ENCODE results near the gene FAM193B.
"Not testable (repeated sequence)": the region's sequence is repeated elsewhere in the genome, so short reads cannot be mapped to it uniquely, and the experiment has no call there.

FAM193B gene

DNA sequence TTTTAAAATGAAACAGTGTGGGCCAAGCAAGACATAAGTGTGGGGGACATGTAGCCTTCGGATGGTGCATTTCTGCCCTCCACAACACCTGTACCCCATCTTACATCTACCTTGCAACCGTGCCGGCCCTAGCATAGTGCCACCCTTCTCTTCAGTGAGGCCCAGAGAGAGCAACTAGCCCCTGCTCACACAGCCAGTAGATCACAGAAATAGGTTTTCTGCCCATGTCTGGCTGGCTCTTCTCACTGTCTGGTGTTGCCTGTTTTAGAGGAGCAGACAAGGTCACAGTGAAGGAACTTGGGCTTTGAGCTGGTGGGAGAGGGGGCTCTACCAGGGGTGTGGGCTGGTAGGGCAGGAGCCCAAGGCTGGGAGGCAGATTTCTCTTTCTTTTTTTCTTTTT, 68.1 kb downstream of the FAM193B start:
- DNase-seq (ENCODE audit: low spot score), result no peak

DNA sequence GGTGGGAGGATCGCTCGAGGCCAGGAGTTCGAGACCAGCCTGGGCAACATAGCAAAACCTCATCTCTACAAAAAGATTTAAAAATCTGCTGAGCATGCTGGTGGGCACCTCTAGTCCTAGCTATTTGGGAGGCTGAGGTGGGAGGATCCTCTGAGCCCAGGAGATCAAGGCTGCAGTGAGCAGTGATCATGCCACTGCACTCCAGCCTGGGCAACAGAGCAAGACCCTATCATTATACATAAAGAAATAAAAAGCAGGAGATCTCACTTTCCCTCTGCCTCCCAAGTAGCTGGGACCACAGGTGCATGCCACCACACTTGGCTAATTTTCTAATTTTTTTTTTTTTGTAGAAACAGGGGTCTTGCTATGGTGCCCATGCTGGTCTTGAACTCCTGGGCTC, 68.6 kb downstream of the FAM193B start:
- not testable (repeated sequence) for DNase-seq (ENCODE audit: low spot score)

DNA sequence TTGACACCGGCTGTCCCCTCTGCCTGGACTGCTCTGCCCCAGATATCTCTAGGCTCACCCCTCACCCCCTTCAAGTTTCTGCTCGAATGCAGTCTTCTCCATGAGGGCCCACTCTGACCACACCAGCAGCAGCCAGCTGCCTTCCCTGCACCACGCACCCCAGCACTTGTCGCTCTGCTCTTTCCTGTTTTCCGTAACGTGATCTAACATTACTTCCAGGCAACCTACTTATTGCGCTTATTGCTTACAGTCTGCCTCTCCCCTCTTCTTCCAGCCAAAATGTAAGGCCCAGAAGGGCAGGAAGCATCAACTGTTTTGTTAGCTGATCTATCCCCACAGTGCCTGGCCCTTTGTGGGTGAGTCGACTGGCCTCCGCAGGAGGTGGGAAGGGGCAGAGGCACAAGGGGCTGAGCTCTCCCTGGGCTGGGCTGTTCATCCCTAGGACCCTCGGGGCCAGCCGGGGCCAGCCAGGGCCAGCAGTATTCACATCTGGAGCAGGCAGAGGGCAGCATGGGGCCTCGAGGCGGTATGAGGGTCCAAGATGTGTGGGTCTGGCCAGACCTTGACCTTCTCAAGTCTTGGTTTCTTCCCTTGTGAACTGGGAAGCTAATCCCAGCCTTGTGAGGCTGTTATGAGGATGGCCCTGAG, 69.3 kb downstream of the FAM193B start:
- no peak for DNase-seq (ENCODE audit: low spot score)

DNA sequence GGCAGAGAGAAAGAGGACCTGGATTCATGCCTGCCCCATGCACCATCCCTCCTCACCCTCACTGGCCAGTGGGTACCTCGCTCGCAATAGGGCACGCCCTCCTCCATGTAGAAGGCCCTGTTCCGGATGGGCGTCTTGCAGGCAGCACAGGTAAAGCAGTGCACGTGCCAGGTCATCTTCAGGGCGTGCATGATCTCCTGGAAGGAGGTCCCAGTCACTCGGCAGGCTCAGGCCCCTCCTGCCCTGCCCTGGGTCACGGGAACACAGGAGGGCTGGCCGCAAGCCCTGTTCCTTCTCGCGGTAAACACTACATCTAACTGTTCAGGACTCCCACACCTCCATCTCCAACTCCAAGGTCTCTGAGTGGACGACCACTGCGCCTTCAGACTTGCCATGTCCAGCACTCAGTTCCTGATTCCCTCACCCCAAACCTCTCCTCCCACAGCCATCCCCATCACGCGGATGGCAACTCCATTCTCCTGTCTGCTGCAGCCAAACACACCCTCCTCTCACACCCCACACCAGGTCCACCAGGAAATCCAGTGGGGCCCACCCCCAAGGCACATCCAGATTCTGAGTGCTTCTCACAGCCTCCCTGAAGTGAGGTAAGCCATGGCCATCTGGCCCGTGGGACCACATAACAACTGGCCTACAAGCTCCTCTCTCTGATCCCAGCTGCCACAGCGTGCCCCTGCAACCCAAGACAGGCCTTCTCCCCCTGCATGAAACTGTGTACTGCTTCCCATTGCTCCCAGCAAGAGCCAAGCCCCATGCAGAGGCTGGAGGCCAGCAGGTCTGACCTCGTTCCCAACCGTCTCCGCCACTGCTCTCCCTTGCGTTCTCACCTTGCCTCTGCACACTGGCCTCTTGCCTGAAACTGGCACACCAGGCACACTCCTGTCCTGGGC, 70.1 kb downstream of the FAM193B start:
- no peak for DNase-seq (ENCODE audit: low spot score)

DNA sequence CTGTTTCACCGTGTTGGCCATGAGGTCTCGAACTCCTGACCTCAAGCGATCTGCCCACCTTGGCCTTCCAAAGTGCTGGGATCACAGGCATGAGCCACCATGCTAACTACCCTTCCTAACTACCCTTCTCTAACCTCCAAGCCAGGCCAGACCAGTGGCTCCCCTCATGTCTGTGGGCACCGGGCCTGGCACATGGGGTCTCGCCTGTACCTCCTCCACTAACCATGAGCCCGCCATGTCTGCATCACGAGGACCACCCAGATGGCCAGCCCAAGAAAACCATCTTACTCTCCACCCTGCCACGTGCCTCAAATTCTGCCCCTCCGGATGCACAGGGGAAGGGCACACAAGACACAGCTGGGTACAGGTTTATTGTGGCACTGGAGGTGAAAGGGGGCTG, 71.3 kb downstream of the FAM193B start:
- DNase-seq (ENCODE audit: low spot score), result no peak

DNA sequence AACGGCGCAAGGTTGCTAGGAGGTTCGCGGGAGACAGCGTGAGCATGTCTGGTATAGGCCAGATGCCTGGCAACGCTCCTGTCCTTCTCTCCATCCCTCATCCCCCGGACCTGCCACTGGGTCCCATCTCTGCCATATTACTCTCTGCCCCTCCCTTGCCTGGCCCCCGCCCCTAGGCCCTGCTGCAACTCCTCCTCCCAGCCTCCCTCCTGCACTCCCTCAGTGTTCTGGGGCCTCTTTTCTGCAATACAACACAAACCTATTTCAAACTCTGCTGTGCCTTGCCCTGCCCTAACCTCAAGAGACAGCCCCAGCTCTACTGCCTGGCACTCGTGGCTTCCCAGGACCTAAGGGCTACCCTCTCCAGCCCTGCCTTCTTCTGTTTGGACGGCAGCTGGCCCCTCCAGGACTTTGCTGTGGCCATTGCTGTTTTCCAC, 72.0 kb downstream of the FAM193B start:
- no peak for DNase-seq (ENCODE audit: low spot score)

DNA sequence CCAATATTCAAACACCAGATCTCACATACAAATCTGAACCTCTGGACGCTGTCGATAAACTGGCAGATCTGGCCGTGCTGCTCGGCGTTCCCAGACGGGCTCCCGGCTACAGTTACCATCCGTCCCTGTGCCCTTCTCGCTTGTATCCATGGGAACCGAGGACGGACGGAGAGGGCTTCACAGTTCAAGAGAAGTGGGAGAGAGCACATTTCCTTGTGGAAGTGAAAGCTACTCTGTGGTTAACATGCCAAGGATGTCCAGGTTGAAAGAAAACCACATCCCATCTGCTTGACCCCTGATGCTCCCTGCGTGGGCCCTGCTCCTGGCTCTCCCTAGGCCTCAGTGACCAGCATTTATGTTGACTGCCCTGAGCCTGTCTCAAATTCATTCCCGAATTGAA, 74.6 kb downstream of the FAM193B start:
- no peak for DNase-seq (ENCODE audit: low spot score)

DNA sequence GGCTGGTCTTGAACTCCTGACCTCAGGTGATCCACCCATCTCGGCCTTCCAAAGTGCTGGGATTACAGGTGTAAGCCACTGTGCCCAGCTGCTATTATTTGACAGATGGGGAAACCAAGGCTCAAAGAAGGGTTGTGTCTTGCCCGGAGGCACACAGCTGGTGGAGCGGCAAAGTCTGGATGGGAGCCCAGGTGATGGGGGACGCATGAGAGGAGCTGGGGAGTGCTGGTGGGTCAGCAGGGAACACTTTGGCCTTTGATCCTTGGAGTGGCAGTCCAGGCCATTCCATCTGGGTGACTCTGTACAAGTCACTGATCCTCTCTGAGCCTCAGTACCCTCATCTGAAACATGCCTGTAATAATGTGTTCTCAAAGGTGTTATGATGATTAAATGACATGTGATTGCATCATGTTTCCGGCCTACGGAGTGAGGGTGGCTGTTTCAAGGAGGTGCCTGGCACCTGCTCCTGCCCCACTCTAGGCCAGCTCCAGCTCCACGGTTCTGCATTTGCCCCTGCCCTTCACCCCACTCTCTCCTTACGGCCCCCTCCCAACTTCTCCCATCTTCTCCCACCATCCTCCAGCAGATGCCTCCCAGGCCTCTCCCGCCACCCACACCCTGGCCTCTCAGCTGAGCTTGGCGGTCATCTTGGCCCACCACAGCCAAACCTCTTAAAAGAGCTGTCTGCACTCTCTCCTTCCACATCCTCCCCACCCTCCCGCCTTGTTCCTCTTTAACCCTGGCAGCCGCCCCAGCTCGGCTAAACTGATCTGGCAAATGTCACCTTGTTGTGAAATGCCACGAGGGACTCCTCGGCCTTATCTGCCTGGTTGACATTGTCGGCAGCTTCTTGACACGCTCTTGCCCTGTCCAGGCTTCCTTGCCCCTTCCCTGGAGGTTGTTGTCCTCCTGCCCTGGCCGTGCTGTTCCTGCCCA, 75.4 kb downstream of the FAM193B start:
- no peak for DNase-seq (ENCODE audit: low spot score)

DNA sequence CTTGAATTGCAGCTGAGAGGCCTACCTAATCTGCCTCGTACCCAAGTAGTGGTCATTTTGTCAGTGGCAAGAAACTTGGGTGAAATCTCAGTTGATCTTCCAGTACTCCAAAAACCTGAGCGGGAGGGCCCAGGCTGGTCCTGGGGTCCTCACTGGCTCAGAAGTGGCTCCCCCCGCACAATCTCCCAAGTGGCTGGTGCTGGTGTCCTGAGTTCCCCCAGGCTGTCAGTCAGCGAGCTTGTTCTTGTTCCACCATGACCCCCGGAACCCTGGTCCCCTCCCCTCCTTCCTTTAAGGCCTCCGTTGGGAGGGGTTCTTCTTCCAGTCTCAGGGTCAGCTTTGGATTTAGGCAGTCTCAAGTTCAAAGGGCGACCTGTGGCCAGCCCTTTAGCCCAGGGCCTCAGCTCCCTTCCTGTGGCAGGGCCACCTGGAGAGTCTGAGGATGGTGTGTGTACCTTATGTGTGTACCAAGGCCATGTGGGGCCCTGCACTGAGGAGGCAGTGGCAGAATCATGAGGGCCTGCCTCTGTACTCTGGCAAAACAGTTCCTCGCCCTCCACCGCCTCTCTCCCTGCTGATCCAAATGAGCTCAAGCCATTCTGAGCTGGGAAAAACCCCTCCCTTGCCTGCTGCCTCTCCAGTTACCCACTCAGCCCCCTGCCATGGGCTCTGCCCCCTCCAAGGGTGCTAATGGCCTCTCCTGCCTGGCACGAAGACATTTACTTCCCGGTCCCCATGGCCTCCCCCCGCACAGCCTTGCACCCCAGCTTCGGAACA, 76.5 kb downstream of the FAM193B start:
- DNase-seq (ENCODE audit: low spot score), result no peak

DNA sequence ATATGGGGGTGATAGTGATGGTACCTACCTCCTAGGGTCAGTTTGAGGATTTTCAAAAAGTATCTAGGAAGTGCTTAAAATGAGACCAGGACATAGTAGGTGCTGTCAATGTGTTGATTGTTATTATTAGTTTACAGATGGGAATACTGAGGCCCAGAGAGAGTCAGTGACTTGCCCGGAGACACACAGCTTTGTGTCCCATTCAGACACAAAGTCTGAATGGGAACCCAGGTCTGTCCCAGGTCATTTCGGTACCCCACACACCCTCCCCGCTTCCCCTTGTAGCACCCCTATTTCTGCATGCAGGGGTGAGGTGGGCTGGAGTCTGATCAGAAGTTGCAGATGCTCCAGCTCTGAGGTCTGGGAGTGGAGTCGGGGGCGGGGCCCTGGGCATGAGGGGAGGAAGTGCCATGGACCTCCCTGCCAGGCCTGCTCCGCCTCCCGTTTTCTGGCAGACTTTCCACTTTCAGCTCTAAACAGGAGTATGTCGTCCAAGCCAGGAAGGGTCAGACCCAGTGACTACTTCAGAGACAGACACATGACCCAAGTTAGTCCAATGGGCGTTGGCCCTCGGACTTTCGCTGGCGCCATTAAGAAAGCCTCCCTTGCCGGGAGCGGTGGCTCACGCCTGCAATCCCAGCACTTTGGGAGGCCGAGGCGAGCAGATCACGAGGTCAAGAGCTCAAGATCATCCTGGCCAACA, 77.7 kb downstream of the FAM193B start:
- no peak for DNase-seq (ENCODE audit: low spot score)

DNA sequence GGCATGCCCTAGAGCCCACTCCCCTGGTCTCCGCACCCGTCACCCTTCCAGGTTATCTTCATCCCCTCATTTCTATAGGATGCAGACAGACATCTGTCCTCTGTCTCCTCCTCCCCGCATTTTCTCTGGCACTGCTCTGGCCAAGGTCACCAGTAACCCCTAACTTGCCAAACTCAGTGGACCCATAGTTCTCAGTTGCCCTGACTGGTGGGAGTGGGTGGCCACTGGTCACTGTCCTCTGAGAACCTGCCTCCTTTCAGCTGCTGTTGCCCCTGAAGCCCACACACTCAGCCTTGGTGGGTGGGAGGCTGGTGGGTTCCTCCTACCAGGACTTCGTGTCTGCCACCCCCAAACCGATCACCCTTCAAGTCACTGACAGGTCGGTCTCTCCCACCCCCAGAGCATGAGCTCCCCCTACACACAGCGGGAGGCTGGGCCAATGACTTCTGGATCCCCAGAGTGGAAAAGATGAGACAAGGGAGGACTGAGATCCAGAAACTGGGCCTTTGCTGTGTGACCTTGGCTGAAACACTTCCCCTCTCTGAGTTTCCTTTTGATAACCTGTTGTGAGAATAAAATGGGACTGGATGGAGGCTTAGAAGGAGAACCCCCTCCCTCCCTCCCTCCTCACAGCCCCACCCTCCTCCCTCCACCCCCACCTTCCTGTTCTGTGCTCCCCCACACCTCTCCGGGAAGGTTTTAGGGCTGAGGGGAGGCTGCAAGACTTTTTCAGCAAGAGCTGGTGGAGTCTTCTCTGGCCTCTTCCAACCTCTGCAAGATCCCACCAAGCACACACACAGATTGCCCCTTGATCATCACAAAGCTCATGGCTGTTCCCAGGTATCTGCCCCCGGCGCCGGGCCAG, 78.6 kb downstream of the FAM193B start:
- DNase-seq (ENCODE audit: low spot score), result no peak

DNA sequence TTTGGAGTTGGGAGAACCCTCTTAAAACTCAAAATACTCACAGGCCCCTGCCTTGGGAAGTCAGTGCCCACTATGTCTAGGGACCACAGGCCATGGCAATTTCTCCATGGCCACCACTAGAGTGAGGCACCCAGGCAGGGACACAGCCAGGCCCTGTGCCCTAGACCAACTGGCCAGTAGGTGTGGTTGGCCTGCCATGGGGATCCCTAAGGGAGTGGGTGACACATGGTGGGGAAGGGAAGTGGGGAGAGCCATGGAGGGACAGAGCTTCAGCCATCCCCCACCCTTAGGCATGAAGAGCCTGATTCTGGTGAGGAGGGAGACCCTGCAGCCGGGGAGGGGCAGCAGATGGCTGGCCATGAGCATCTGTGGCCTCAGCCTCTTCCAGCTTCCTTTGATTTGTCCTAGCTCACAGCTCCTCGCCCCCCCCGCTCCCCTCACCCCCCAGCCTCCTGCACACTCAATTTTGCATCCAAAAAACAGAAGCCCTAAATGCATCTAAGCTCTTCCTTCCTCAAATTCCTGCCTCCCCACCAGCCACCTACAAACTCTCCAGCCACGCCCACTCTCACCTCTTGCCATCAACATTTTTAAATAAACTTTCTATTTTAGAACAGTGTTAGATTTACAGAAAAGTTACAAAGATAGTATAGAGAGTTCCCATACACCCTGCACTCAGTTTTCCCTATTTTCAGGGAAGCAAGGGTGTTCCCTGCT, 79.4 kb downstream of the FAM193B start:
- DNase-seq (ENCODE audit: low spot score), result no peak

DNA sequence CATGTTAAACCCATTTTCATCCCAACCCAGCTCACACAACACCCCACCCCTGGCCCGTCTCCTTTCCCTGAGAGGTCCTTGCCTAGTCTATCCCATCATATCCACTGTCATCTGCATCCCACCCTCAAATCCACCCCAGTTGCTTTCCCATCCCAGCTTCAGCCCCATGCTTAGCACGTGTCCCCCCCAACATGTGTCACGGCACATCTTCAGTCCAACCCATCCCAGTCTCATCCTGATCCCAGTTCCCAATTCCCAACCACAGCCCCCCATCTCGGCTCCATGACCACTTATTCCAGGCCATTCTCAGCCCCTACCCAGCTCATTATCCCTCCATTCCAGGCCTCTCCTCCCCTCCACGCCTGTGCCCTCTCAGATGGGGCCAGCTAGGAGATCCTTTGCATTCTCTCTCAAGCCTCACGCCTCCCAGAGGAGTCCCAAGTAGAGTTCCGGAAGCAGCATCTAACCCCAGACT, 80.3 kb downstream of the FAM193B start:
- DNase-seq (ENCODE audit: low spot score), result no peak

DNA sequence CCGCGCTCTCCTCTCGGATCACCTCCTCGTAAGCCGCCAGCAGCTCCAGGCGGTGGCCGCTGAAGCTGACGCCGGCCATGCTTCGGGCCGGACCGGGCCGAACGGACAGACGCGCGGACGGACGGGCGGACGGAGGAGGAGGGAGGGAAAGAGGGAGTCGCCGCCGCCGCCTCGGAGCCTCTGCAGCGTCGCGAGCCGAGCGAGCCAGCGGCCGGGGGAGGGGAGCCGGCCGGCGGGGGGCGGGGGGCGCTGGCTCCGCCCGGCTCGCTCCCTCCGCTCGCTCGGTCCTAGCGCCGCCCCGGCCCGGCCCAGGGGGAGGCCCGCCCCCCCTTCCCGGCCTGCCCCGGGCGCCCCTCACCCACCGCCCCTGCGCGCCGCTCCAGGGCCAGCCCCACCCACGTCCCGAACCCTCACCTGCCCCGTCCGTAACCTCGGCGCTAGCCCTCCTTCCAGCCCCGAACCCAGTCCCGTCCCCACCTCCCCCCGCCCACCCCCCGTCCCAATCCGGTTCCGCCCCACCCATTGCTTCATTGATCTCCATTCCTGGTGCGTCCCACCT, 80.8 kb downstream of the FAM193B start, which contains the start of gene DBN1:
Gene DBN1, minus strand, starts transcription at position 192 of the 559 bp plus-strand sequence. Its CDS starts 113 bp downstream, at position 79.
- no peak for DNase-seq (ENCODE audit: low spot score)

DNA sequence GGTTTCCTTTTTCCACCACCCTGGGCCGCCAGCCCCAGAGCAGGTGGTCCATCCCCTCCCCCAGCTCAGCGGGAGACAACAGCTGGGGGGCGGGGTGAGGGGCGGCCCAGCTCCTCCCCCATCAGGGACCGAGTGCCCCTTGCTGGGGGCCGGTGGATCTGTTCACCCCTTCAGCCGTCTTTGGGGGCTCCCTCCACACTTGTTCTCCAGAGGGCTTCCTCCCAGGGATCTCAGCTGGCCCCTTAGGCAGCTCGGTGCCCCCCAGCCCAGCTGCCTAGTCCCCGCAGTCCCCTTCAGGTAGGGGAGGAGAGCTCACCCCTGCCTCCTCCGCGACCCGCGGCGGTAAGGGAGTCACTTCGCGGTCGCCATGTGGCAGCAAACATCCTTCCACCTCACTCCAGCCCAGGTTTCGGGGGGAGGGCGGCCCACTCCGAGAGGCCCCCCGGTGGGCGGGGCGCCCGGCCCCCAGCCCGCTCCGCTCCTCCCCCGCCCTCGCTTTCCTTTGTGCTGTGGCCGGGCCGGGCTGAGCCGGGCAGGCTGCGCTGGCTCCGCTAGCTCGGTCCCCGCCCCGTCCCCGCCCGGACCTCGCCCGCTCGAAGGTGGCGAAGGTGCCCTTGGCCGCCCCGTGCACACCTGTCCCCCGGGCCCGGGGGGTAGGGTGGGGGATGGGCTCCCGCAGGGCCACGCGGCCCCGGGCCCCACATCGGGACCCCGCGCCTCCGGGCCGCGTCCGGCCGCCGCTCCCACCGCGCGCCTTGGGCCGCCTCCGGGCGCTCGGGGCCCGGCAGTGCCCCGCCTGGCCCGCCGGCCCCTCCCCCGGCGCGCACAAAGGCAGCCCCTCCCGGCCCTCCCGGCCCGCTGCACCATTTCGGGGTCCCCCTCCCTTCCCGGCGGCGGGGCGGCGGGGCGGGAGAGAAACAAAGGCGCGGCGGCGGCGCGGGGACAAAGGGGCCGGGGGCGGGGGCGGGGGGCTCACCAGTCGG, 81.6 kb downstream of the FAM193B start:
- no peak for DNase-seq (ENCODE audit: low spot score)

DNA sequence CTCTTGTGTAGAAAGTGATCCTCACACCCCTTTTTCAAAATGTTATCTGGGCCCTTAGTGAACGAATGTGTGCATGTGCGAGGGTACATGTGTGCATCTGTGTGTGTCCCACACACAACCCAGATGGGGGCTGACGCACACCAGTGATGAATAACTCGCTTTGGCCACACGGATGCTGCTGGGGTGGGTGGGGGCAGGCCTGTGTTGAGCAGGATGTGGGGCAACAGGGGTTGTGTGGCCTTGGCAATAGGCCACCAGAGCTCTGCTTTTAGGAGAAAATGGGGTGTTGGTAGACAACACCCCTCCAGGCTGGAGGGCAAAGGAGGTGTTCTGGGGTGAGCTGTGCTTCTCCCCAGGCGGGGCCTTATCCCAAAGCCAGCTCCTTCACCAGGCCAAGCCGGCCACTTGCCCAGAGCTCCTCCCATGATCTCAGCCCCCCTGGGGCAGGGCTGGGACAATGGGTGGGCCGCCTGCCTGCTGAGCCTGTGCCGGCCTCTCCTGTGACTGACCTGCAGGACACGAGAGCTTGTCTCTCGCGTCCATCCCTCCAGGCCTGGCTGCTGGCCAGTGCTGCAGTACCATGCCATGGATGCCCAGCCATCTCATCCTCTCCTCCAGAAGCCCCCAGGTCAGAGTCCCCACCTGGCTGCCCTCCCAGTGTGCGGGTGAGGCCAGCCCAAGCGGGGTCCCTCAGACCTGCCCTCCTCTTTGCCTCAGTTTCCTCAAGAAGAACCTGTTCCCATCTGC, 82.6 kb downstream of the FAM193B start:
- DNase-seq (ENCODE audit: low spot score), result no peak
